HG02759 (cell line): ENCODE data around the gene ANKRD11.

ENCODE experiments used
- ATAC-seq: cut with Tn5 transposase; IDR thresholded peaks from one replicate; pipeline ENCODE4 v1.9.1; 2021; ENCODE audit warnings: mild to moderate bottlenecking, moderate library complexity; ENCODE audit not compliant: unreplicated experiment

The ANKRD11 gene

GRCh38 chr16:89490439-89491237, at the start of gene ANKRD11:
TSS of gene ANKRD11 (minus strand) at chr16:89490561. CDS start at chr16:89317019, 173,542 bp downstream.
- peak; percentile 83 for ATAC-seq

GRCh38 chr16:89538286-89538685, 47.9 kb upstream of the ANKRD11 start:
- ATAC-seq, result no peak

- no peak for ATAC-seq
Observed at GRCh38 chr16:89537549-89537925, 47.2 kb upstream of the ANKRD11 start.

- ATAC-seq, result no peak
Observed at GRCh38 chr16:89536886-89537548, 46.7 kb upstream of the ANKRD11 start.

- ATAC-seq, result no peak
Observed at GRCh38 chr16:89536371-89536770, 46.0 kb upstream of the ANKRD11 start.

- no peak for ATAC-seq
Observed at GRCh38 chr16:89534252-89534756, 43.9 kb upstream of the ANKRD11 start.

- no peak for ATAC-seq
Observed at GRCh38 chr16:89531821-89532526, 41.6 kb upstream of the ANKRD11 start.

- ATAC-seq, result no peak
Observed at GRCh38 chr16:89530401-89531381, 40.3 kb upstream of the ANKRD11 start.

- ATAC-seq, result no peak
Observed at GRCh38 chr16:89529097-89529496, 38.7 kb upstream of the ANKRD11 start.

- ATAC-seq, result no peak
Observed at GRCh38 chr16:89525146-89525913, 35.0 kb upstream of the ANKRD11 start.

GRCh38 chr16:89523680-89524344, 33.5 kb upstream of the ANKRD11 start:
- no peak for ATAC-seq

- ATAC-seq, result no peak
Observed at GRCh38 chr16:89522287-89522686, 31.9 kb upstream of the ANKRD11 start.

GRCh38 chr16:89519881-89520280, 29.5 kb upstream of the ANKRD11 start:
- ATAC-seq, result no peak

- ATAC-seq, result no peak
Observed at GRCh38 chr16:89517128-89517527, 26.8 kb upstream of the ANKRD11 start.

GRCh38 chr16:89512453-89512852, 22.1 kb upstream of the ANKRD11 start:
- ATAC-seq, result no peak

- no peak for ATAC-seq
Observed at GRCh38 chr16:89511374-89511773, 21.0 kb upstream of the ANKRD11 start.

GRCh38 chr16:89510526-89510925, 20.2 kb upstream of the ANKRD11 start:
- ATAC-seq, result no peak

GRCh38 chr16:89507834-89508590, 17.7 kb upstream of the ANKRD11 start, which contains the start of gene SPG7:
TSS of gene SPG7 (plus strand) at chr16:89508403. CDS start at chr16:89508418, 15 bp downstream.
- peak; percentile 79 for ATAC-seq
